ENCODE measurements around the gene NR2F2.
A peak's percentile ranks its signal among the peaks of the same experiment; 100 is the strongest.

NR2F2 gene

GRCh38 chr15:96330450-96331143, at the start of gene NR2F2:
Gene NR2F2 (plus strand): TSS chr15:96330700. CDS start chr15:96332106, 1,406 bp downstream.
- Mint-ChIP-seq H3K27ac (peak within 1 kb of the TSS; percentile 62), H3K4me3 (peak within 1 kb of the TSS; percentile 80), H3K4me1 (ENCODE audit: low read depth) (peaks cover 32% of the 10 kb centered on the region), H3K36me3 (ENCODE audit: low read depth) (no peaks in the 10 kb centered on the region), H3K9me3 (no peaks in the 10 kb centered on the region), H3K27me3 (peaks cover 91% of the 10 kb centered on the region)
- DNase-seq: peak; percentile 53

GRCh38 chr15:96285305-96285704, 45.2 kb upstream of the NR2F2 start:
- no peaks in the 10 kb centered on the region for H3K4me1 Mint-ChIP-seq (ENCODE audit: low read depth)
- H3K36me3 Mint-ChIP-seq (ENCODE audit: low read depth): no peaks in the 10 kb centered on the region
- H3K27ac Mint-ChIP-seq: no peak overlapping the region
- no peak for DNase-seq
- peaks cover 25% of the 10 kb centered on the region for H3K27me3 Mint-ChIP-seq
- H3K4me3 Mint-ChIP-seq: no peak overlapping the region
- H3K9me3 Mint-ChIP-seq: peaks cover 4% of the 10 kb centered on the region

- no peak for DNase-seq
- H3K27ac Mint-ChIP-seq: no peak overlapping the region
Measured at GRCh38 chr15:96285729-96286254, 44.7 kb upstream of the NR2F2 start.

GRCh38 chr15:96290679-96291078, 39.8 kb upstream of the NR2F2 start:
- no peak overlapping the region for H3K4me3 Mint-ChIP-seq
- H3K9me3 Mint-ChIP-seq: no peaks in the 10 kb centered on the region
- no peaks in the 10 kb centered on the region for H3K36me3 Mint-ChIP-seq (ENCODE audit: low read depth)
- no peaks in the 10 kb centered on the region for H3K4me1 Mint-ChIP-seq (ENCODE audit: low read depth)
- peaks cover 24% of the 10 kb centered on the region for H3K27me3 Mint-ChIP-seq
- H3K27ac Mint-ChIP-seq: no peak overlapping the region
- no peak for DNase-seq

More at GRCh38 chr15:96285729-96286254, 44.7 kb upstream of the NR2F2 start:
- no peaks in the 10 kb centered on the region for H3K4me1 Mint-ChIP-seq (ENCODE audit: low read depth)
- H3K27me3 Mint-ChIP-seq: peaks cover 29% of the 10 kb centered on the region
- H3K36me3 Mint-ChIP-seq (ENCODE audit: low read depth): no peaks in the 10 kb centered on the region
- no peak overlapping the region for H3K4me3 Mint-ChIP-seq
- H3K9me3 Mint-ChIP-seq: peaks cover 4% of the 10 kb centered on the region

GRCh38 chr15:96292635-96293034, 37.9 kb upstream of the NR2F2 start:
- H3K36me3 Mint-ChIP-seq (ENCODE audit: low read depth): no peaks in the 10 kb centered on the region

GRCh38 chr15:96293441-96293840, 37.1 kb upstream of the NR2F2 start:
- Mint-ChIP-seq H3K4me3 (no peak overlapping the region), H3K27me3 (peaks cover 14% of the 10 kb centered on the region), H3K36me3 (ENCODE audit: low read depth) (no peaks in the 10 kb centered on the region), H3K27ac (no peak overlapping the region), H3K9me3 (peaks cover 4% of the 10 kb centered on the region), H3K4me1 (ENCODE audit: low read depth) (no peaks in the 10 kb centered on the region)
- DNase-seq: no peak

More at GRCh38 chr15:96292635-96293034, 37.9 kb upstream of the NR2F2 start:
- Mint-ChIP-seq H3K4me1 (ENCODE audit: low read depth) (no peaks in the 10 kb centered on the region), H3K27me3 (peaks cover 16% of the 10 kb centered on the region), H3K27ac (no peak overlapping the region), H3K9me3 (no peaks in the 10 kb centered on the region), H3K4me3 (no peak overlapping the region)
- no peak for DNase-seq

GRCh38 chr15:96294766-96295165, 35.7 kb upstream of the NR2F2 start:
- H3K27me3 Mint-ChIP-seq: peaks cover 13% of the 10 kb centered on the region
- H3K4me1 Mint-ChIP-seq (ENCODE audit: low read depth): no peaks in the 10 kb centered on the region
- H3K9me3 Mint-ChIP-seq: peaks cover 7% of the 10 kb centered on the region
- H3K27ac Mint-ChIP-seq: no peak overlapping the region
- H3K4me3 Mint-ChIP-seq: no peak overlapping the region
- H3K36me3 Mint-ChIP-seq (ENCODE audit: low read depth): no peaks in the 10 kb centered on the region
- no peak for DNase-seq

GRCh38 chr15:96296264-96296663, 34.2 kb upstream of the NR2F2 start:
- H3K27me3 Mint-ChIP-seq: peaks cover 8% of the 10 kb centered on the region
- no peak overlapping the region for H3K4me3 Mint-ChIP-seq
- H3K4me1 Mint-ChIP-seq (ENCODE audit: low read depth): no peaks in the 10 kb centered on the region
- no peak for DNase-seq
- no peaks in the 10 kb centered on the region for H3K36me3 Mint-ChIP-seq (ENCODE audit: low read depth)
- H3K9me3 Mint-ChIP-seq: peaks cover 7% of the 10 kb centered on the region
- H3K27ac Mint-ChIP-seq: no peak overlapping the region

- peaks cover 11% of the 10 kb centered on the region for H3K27me3 Mint-ChIP-seq
Measured at GRCh38 chr15:96297783-96298182, 32.7 kb upstream of the NR2F2 start.

GRCh38 chr15:96298217-96298616, 32.3 kb upstream of the NR2F2 start:
- Mint-ChIP-seq H3K4me1 (ENCODE audit: low read depth) (no peaks in the 10 kb centered on the region), H3K4me3 (no peak overlapping the region), H3K27me3 (peaks cover 9% of the 10 kb centered on the region), H3K36me3 (ENCODE audit: low read depth) (no peaks in the 10 kb centered on the region), H3K27ac (no peak overlapping the region), H3K9me3 (peaks cover 7% of the 10 kb centered on the region)
- DNase-seq: no peak

More at GRCh38 chr15:96297783-96298182, 32.7 kb upstream of the NR2F2 start:
- no peak for DNase-seq
- Mint-ChIP-seq H3K27ac (no peak overlapping the region), H3K4me3 (no peak overlapping the region), H3K9me3 (peaks cover 7% of the 10 kb centered on the region), H3K4me1 (ENCODE audit: low read depth) (no peaks in the 10 kb centered on the region), H3K36me3 (ENCODE audit: low read depth) (no peaks in the 10 kb centered on the region)

GRCh38 chr15:96300836-96301235, 29.7 kb upstream of the NR2F2 start:
- peaks cover 7% of the 10 kb centered on the region for H3K9me3 Mint-ChIP-seq
- H3K27ac Mint-ChIP-seq: no peak overlapping the region

GRCh38 chr15:96303503-96304056, 26.9 kb upstream of the NR2F2 start:
- H3K4me1 Mint-ChIP-seq (ENCODE audit: low read depth): no peaks in the 10 kb centered on the region
- no peak for DNase-seq
- peaks cover 11% of the 10 kb centered on the region for H3K27me3 Mint-ChIP-seq
- H3K36me3 Mint-ChIP-seq (ENCODE audit: low read depth): no peaks in the 10 kb centered on the region
- H3K27ac Mint-ChIP-seq: no peak overlapping the region
- no peak overlapping the region for H3K4me3 Mint-ChIP-seq
- H3K9me3 Mint-ChIP-seq: peaks cover 2% of the 10 kb centered on the region

More at GRCh38 chr15:96300836-96301235, 29.7 kb upstream of the NR2F2 start:
- no peak for DNase-seq
- H3K36me3 Mint-ChIP-seq (ENCODE audit: low read depth): no peaks in the 10 kb centered on the region
- no peaks in the 10 kb centered on the region for H3K4me1 Mint-ChIP-seq (ENCODE audit: low read depth)
- H3K27me3 Mint-ChIP-seq: peaks cover 11% of the 10 kb centered on the region
- H3K4me3 Mint-ChIP-seq: no peak overlapping the region

GRCh38 chr15:96304839-96305238, 25.7 kb upstream of the NR2F2 start:
- H3K27ac Mint-ChIP-seq: no peak overlapping the region
- no peak for DNase-seq
- no peaks in the 10 kb centered on the region for H3K9me3 Mint-ChIP-seq
- peaks cover 17% of the 10 kb centered on the region for H3K27me3 Mint-ChIP-seq
- no peaks in the 10 kb centered on the region for H3K36me3 Mint-ChIP-seq (ENCODE audit: low read depth)
- H3K4me1 Mint-ChIP-seq (ENCODE audit: low read depth): no peaks in the 10 kb centered on the region
- H3K4me3 Mint-ChIP-seq: no peak overlapping the region

- no peak for DNase-seq
- Mint-ChIP-seq H3K4me1 (ENCODE audit: low read depth) (no peaks in the 10 kb centered on the region), H3K9me3 (no peaks in the 10 kb centered on the region), H3K27me3 (peaks cover 18% of the 10 kb centered on the region), H3K27ac (no peak overlapping the region), H3K36me3 (ENCODE audit: low read depth) (no peaks in the 10 kb centered on the region), H3K4me3 (no peak overlapping the region)
Measured at GRCh38 chr15:96306321-96306720, 24.2 kb upstream of the NR2F2 start.

- H3K4me3 Mint-ChIP-seq: no peak overlapping the region
- no peaks in the 10 kb centered on the region for H3K36me3 Mint-ChIP-seq (ENCODE audit: low read depth)
- peaks cover 22% of the 10 kb centered on the region for H3K27me3 Mint-ChIP-seq
- H3K27ac Mint-ChIP-seq: no peak overlapping the region
- no peaks in the 10 kb centered on the region for H3K4me1 Mint-ChIP-seq (ENCODE audit: low read depth)
- DNase-seq: no peak
- H3K9me3 Mint-ChIP-seq: no peaks in the 10 kb centered on the region
Measured at GRCh38 chr15:96307856-96308394, 22.6 kb upstream of the NR2F2 start.
